MCF 10A (cell line): ENCODE data around the gene RIPOR2. TPM values are rescaled to one million over a fixed set of nuclear protein-coding genes. Genes with fewer than 3 reads are reported as not detected.

Experiments
- BruUV-seq: library from RNA; stranded (reverse); fragments of 400-500 nt; replicated peaks from 2 replicates; lab custom pipeline; 2021; lab: Mats Ljungman, UMichigan
- CTCF ChIA-PET: fragments of 300-600 bp; sonication (Branson Sonifier 250); formaldehyde crosslinking; extraction: SDS; loops from one replicate; lab custom pipeline; 2021; ENCODE audit warnings: antibody characterized with exemption, inconsistent platforms; lab: Yijun Ruan, JAX
- POLR2A ChIA-PET: fragments of 300-600, 350-650 bp; sonication (Branson Sonifier 250); formaldehyde crosslinking; extraction: SDS; loops from one replicate; lab custom pipeline; 2020; ENCODE audit warnings: antibody characterized with exemption, inconsistent platforms; lab: Yijun Ruan, JAX
- DNase-seq: peaks from one replicate; pipeline ENCODE4 v3.0.0-alpha.2; 2018; ENCODE audit not compliant: unreplicated experiment
- H3K27ac Mint-ChIP-seq: one replicate; pipeline ENCODE4 v1.8.0; 2022; ENCODE audit warnings: mild to moderate bottlenecking, low read depth, mixed read lengths; ENCODE audit not compliant: unreplicated experiment
- H3K27me3 Mint-ChIP-seq: one replicate; pipeline ENCODE4 v1.8.0; 2022; ENCODE audit warnings: mixed read lengths; ENCODE audit not compliant: insufficient read depth, unreplicated experiment
- H3K36me3 Mint-ChIP-seq: one replicate; pipeline ENCODE4 v1.8.0; 2022; ENCODE audit warnings: mild to moderate bottlenecking, moderate library complexity, mixed read lengths; ENCODE audit not compliant: insufficient read depth, unreplicated experiment
- H3K4me1 Mint-ChIP-seq: one replicate; pipeline ENCODE4 v1.8.0; 2022; ENCODE audit warnings: mixed read lengths; ENCODE audit not compliant: insufficient read depth, unreplicated experiment
- H3K4me3 Mint-ChIP-seq: one replicate; pipeline ENCODE4 v1.8.0; 2022; ENCODE audit warnings: mild to moderate bottlenecking, moderate library complexity, mixed read lengths; ENCODE audit not compliant: unreplicated experiment
- H3K9me3 Mint-ChIP-seq: one replicate; pipeline ENCODE4 v1.8.0; 2022; ENCODE audit warnings: mixed read lengths; ENCODE audit not compliant: unreplicated experiment
- CTCF ChIP-seq: fragments of 200-600 bp; IDR thresholded peaks from one replicate; pipeline ENCODE4 v1.8.0; 2022; ENCODE audit warnings: antibody characterized with exemption, mild to moderate bottlenecking; ENCODE audit not compliant: unreplicated experiment
- intact Hi-C: fragments of 100-400 bp; cut with micrococcal nuclease; formaldehyde crosslinking; loops from 2 replicates; pipeline ENCODE4 v1.14.1; 2022
- total RNA-seq: library from RNA; stranded (reverse); gene quantifications from 2 replicates; pipeline ENCODE4 v1.2.3, GENCODE V29; 2022

RIPOR2 gene
- total RNA-seq, 1 experiment from 2014 or later, result 4.9 TPM

- no peak overlapping the region for H3K27ac Mint-ChIP-seq
- peaks cover 19% of the 10 kb centered on the region for H3K4me1 Mint-ChIP-seq
- no peaks in the 10 kb centered on the region for H3K27me3 Mint-ChIP-seq
- BruUV-seq, result no TSS peak
- no peak overlapping the region for H3K4me3 Mint-ChIP-seq
- no peak for DNase-seq
- H3K36me3 Mint-ChIP-seq, result no peaks in the 10 kb centered on the region
- CTCF ChIA-PET, result no interaction called here
- intact Hi-C loops, result no loop called here
- TF ChIP-seq CTCF, result no peak
- H3K9me3 Mint-ChIP-seq, result peaks cover 8% of the 10 kb centered on the region
- POLR2A ChIA-PET, result interaction anchor here (0.6 kb wide), 1 partner anchor 33 kb away, joined by 3 read pairs; no protein-coding TSS in a partner anchor
Measured at GRCh38 chr6:24931296-24931695, 4.5 kb downstream of the RIPOR2 start.

- no TSS peak for BruUV-seq
- intact Hi-C loops, result no loop called here
Measured at GRCh38 chr6:24930431-24930871, 5.3 kb downstream of the RIPOR2 start.

GRCh38 chr6:24929242-24929641 lies 6.5 kb downstream of the RIPOR2 start:
- intact Hi-C loops, result no loop called here
- H3K27ac Mint-ChIP-seq, result no peak overlapping the region
- no peak overlapping the region for H3K4me3 Mint-ChIP-seq
- CTCF ChIA-PET, result no interaction called here
- H3K36me3 Mint-ChIP-seq, result no peaks in the 10 kb centered on the region
- POLR2A ChIA-PET, result no interaction called here
- H3K27me3 Mint-ChIP-seq, result no peaks in the 10 kb centered on the region
- DNase-seq, result no peak
- H3K9me3 Mint-ChIP-seq, result peaks cover 8% of the 10 kb centered on the region
- no peak for TF ChIP-seq CTCF
- H3K4me1 Mint-ChIP-seq, result peaks cover 14% of the 10 kb centered on the region
- BruUV-seq, result no TSS peak

More at GRCh38 chr6:24930431-24930871, 5.3 kb downstream of the RIPOR2 start:
- Mint-ChIP-seq H3K27me3 (no peaks in the 10 kb centered on the region), H3K9me3 (peaks cover 8% of the 10 kb centered on the region), H3K27ac (no peak overlapping the region), H3K4me1 (peaks cover 14% of the 10 kb centered on the region), H3K36me3 (no peaks in the 10 kb centered on the region), H3K4me3 (no peak overlapping the region)
- no peak for DNase-seq
- ChIA-PET POLR2A (interaction anchor here (0.9 kb wide), 1 partner anchor 13 kb away, joined by 5 read pairs; no protein-coding TSS in a partner anchor), CTCF (no interaction called here)
- TF ChIP-seq CTCF, result no peak

- H3K9me3 Mint-ChIP-seq, result peaks cover 8% of the 10 kb centered on the region
- no peak overlapping the region for H3K27ac Mint-ChIP-seq
- ChIA-PET POLR2A (no interaction called here), CTCF (interaction anchor here (0.6 to 0.7 kb wide), 2 partner anchors 45 to 134 kb away, joined by 3 to 4 read pairs; no protein-coding TSS in a partner anchor)
- no peak for TF ChIP-seq CTCF
- H3K36me3 Mint-ChIP-seq, result peaks cover 4% of the 10 kb centered on the region
- no peaks in the 10 kb centered on the region for H3K27me3 Mint-ChIP-seq
- H3K4me1 Mint-ChIP-seq, result peaks cover 14% of the 10 kb centered on the region
- intact Hi-C loops, result no loop called here
- no TSS peak for BruUV-seq
- H3K4me3 Mint-ChIP-seq, result no peak overlapping the region
- DNase-seq, result no peak
Measured at GRCh38 chr6:24927985-24928745, 7.6 kb downstream of the RIPOR2 start.
